Mucosa of rectum (tissue), 2 donors: Measurements from ENCODE around the gene ETV5.

Source experiments
- H3K27ac ChIP-seq, 2 donors: one replicate each; pipeline ENCODE4 v1.7.0; 2013; ENCODE audit warnings: inconsistent platforms in 2 of 2, low read depth in 2 of 2, low read length in 2 of 2
- H3K27me3 ChIP-seq, 2 donors: one replicate each; pipeline ENCODE4 v1.7.0; 2013; ENCODE audit warnings: low read length in 2 of 2; ENCODE audit not compliant: control insufficient read depth in 2 of 2, insufficient read depth in 2 of 2
- H3K36me3 ChIP-seq, 2 donors: one replicate each; pipeline ENCODE4 v1.7.0; 2013; ENCODE audit warnings: low read length in 2 of 2; ENCODE audit not compliant: control insufficient read depth in 2 of 2, insufficient read depth in 2 of 2
- H3K4me1 ChIP-seq, 2 donors: one replicate each; pipeline ENCODE4 v1.7.0; 2013; ENCODE audit warnings: low read length in 2 of 2, mild to moderate bottlenecking in 1 of 2; ENCODE audit not compliant: control insufficient read depth in 2 of 2, insufficient read depth in 2 of 2
- H3K4me3 ChIP-seq, 2 donors: one replicate each; pipeline ENCODE4 v1.7.0; 2013; ENCODE audit warnings: low read length in 2 of 2
- H3K9ac ChIP-seq, 2 donors: one replicate each; pipeline ENCODE4 v1.7.0; 2013; ENCODE audit warnings: low read length in 2 of 2, low read depth in 1 of 2, mild to moderate bottlenecking in 1 of 2
- H3K9me3 ChIP-seq, 2 donors: one replicate each; pipeline ENCODE4 v1.7.0; 2013; ENCODE audit warnings: low read length in 2 of 2; ENCODE audit not compliant: control insufficient read depth in 2 of 2
- donor health status: healthy.
- donor health status: Normal muscosa, but diverticular disease.

The ETV5 gene

GRCh38 chr3:186083746-186084145 lies 25.1 kb downstream of the ETV5 start:
- H3K27ac ChIP-seq: no peak overlapping the region
- H3K36me3 ChIP-seq: no peaks in the 10 kb centered on the region
- no peak overlapping the region for H3K4me3 ChIP-seq
- H3K27me3 ChIP-seq: no peaks in the 10 kb centered on the region
- no peak overlapping the region for H3K9ac ChIP-seq
- H3K9me3 ChIP-seq: no peaks in the 10 kb centered on the region
- H3K4me1 ChIP-seq: no peaks in the 10 kb centered on the region

- Histone ChIP-seq H3K27me3 (no peaks in the 10 kb centered on the region), H3K27ac (no peak overlapping the region), H3K36me3 (no peaks in the 10 kb centered on the region), H3K4me1 (no peaks in the 10 kb centered on the region), H3K9me3 (no peaks in the 10 kb centered on the region), H3K9ac (no peak overlapping the region), H3K4me3 (no peak overlapping the region)
Observed at GRCh38 chr3:186082150-186082549, 26.7 kb downstream of the ETV5 start.

DNA sequence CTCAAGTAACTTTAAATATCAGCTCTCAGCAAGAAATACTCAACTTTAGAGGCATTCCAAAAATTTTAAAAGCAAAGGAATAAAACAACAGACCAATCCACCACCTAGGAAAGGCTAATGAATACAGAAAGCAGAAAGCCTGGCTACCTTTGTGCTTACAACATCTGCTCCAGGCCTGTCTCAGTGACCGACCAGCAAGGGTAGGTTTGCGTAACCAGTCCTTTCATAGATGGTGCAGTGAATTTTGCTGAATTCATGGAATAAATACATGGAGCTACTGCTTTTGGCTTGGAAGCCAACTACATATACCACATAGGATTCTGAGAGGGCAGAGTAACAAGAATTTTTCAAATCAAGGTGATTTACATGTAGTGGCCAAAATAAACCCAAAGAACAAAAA lies 27.2 kb downstream of the ETV5 start:
- no peaks in the 10 kb centered on the region for H3K9me3 ChIP-seq
- no peak overlapping the region for H3K4me3 ChIP-seq
- no peak overlapping the region for H3K9ac ChIP-seq
- no peak overlapping the region for H3K27ac ChIP-seq
- H3K27me3 ChIP-seq: no peaks in the 10 kb centered on the region
- no peaks in the 10 kb centered on the region for H3K36me3 ChIP-seq
- no peaks in the 10 kb centered on the region for H3K4me1 ChIP-seq

GRCh38 chr3:186080849-186081438 lies 27.9 kb downstream of the ETV5 start:
- H3K4me1 ChIP-seq: no peaks in the 10 kb centered on the region
- no peaks in the 10 kb centered on the region for H3K9me3 ChIP-seq
- H3K9ac ChIP-seq: no peak overlapping the region
- H3K27ac ChIP-seq: no peak overlapping the region
- H3K4me3 ChIP-seq: no peak overlapping the region
- no peaks in the 10 kb centered on the region for H3K36me3 ChIP-seq
- no peaks in the 10 kb centered on the region for H3K27me3 ChIP-seq

DNA sequence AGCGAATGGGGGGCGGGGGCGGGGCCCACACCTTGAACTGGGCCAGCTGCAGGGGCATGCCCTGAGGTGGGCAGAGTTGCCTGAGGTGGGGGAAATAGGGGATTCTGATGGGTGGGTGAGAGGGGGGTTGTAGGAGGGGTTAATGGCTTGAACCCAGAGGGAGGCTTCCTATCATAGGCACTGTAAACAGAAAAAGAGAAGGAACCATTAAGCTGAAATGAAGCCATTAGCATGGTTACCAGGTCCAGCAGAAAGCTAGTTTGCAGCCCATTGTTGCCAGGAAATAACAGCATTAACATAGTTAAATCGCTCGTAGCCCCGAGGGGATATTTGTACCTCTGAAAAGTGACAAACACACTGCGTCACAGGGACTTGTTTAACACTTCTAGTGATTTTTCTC lies 29.0 kb downstream of the ETV5 start:
- Histone ChIP-seq H3K9me3 (peaks cover 0 to 2% of the 10 kb centered on the region in 2 donors), H3K4me1 (no peaks in the 10 kb centered on the region), H3K36me3 (no peaks in the 10 kb centered on the region), H3K9ac (no peak overlapping the region), H3K27me3 (no peaks in the 10 kb centered on the region), H3K27ac (no peak overlapping the region), H3K4me3 (no peak overlapping the region)

DNA sequence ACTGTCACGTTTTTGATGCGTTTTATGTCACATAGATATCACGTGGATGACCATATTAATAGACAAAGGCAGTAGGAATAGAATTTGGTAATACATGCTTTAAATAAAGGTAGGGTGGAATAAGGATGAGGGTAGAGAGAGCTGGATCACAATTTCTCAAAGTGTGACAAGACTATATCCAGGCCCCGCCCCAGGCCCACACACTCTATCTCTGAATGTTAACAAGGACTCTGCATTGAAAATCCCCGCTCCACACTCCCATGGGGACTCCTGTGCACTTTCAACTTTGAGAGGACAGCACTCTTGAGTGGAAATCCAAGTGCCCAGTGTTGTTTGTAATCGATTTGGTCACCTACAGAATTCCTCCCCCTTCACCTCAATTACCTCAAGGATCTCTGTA lies 31.4 kb downstream of the ETV5 start:
- Histone ChIP-seq H3K9me3 (peaks cover 0 to 3% of the 10 kb centered on the region in 2 donors), H3K27ac (no peak overlapping the region)

GRCh38 chr3:186075931-186076567 lies 32.8 kb downstream of the ETV5 start:
- Histone ChIP-seq H3K36me3 (no peaks in the 10 kb centered on the region), H3K9ac (no peak overlapping the region), H3K4me3 (no peak overlapping the region), H3K27me3 (no peaks in the 10 kb centered on the region), H3K4me1 (no peaks in the 10 kb centered on the region), H3K27ac (no peak overlapping the region), H3K9me3 (peaks cover 0 to 3% of the 10 kb centered on the region in 2 donors)

More for the DNA sequence above, 31.4 kb downstream of the ETV5 start:
- Histone ChIP-seq H3K4me3 (no peak overlapping the region), H3K36me3 (no peaks in the 10 kb centered on the region), H3K27me3 (no peaks in the 10 kb centered on the region), H3K4me1 (no peaks in the 10 kb centered on the region), H3K9ac (no peak overlapping the region)

GRCh38 chr3:186075489-186075888 lies 33.4 kb downstream of the ETV5 start:
- Histone ChIP-seq H3K9ac (no peak overlapping the region), H3K4me1 (no peaks in the 10 kb centered on the region), H3K36me3 (no peaks in the 10 kb centered on the region), H3K9me3 (peaks cover 0 to 3% of the 10 kb centered on the region in 2 donors), H3K4me3 (no peak overlapping the region), H3K27ac (no peak overlapping the region), H3K27me3 (no peaks in the 10 kb centered on the region)

DNA sequence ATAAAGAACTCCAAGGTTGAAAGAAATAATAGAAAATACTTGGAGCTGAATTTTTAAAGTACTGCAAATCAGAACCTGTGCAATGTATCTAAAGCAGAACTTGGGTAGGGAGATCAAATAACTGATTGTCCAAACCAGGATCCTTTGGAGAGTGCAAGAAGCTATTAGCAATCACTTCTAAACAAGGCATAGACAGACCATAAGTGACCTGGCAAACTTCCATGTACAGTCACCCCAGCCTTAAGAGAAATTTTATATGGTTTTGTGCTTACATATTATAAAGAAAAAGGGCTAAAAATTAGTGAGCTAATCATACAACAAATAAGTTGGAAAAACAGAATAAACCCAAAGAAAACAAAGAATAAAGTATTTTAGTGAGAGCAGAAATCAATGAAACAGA lies 35.2 kb downstream of the ETV5 start:
- no peaks in the 10 kb centered on the region for H3K4me1 ChIP-seq
- H3K9me3 ChIP-seq: peaks cover 0 to 3% of the 10 kb centered on the region in 2 donors
- H3K4me3 ChIP-seq: no peak overlapping the region
- H3K9ac ChIP-seq: no peak overlapping the region
- H3K27me3 ChIP-seq: no peaks in the 10 kb centered on the region
- no peaks in the 10 kb centered on the region for H3K36me3 ChIP-seq
- no peak overlapping the region for H3K27ac ChIP-seq

- Histone ChIP-seq H3K9ac (no peak overlapping the region), H3K36me3 (no peaks in the 10 kb centered on the region), H3K27ac (no peak overlapping the region), H3K4me3 (no peak overlapping the region), H3K27me3 (no peaks in the 10 kb centered on the region), H3K4me1 (no peaks in the 10 kb centered on the region), H3K9me3 (peaks cover 0 to 3% of the 10 kb centered on the region in 2 donors)
Observed at GRCh38 chr3:186070996-186071395, 37.9 kb downstream of the ETV5 start.
